HepG2 (cell line): ENCODE data around the gene NAE1. TPM values are rescaled to one million over a fixed set of nuclear protein-coding genes. Genes with fewer than 3 reads are reported as not detected.

ENCODE experiments used
- ASH2L ChIP-seq: fragments of 300-600, 200-600 bp; sonication (generic); IDR thresholded peaks from 2 replicates; pipeline ENCODE4 v1.7.0; 2017; ENCODE audit warnings: low read depth, mild to moderate bottlenecking, moderate library complexity, mixed read lengths, low read length; ENCODE audit not compliant: insufficient read length
- ATF7-NPFF ChIP-seq: sonication (generic); formaldehyde crosslinking; IDR thresholded peaks from 2 replicates; pipeline ENCODE4 v1.8.1; 2023; ENCODE audit warnings: mild to moderate bottlenecking, low read depth, missing genetic modification reagents, moderate library complexity
- CTCF ChIP-seq: sonication (generic); formaldehyde crosslinking; IDR thresholded peaks from 2 replicates; pipeline ENCODE4 v1.5.0; 2020; ENCODE audit warnings: mild to moderate bottlenecking, missing genetic modification reagents, moderate library complexity
- ETS1 ChIP-seq: sonication (generic); formaldehyde crosslinking; IDR thresholded peaks from 2 replicates; pipeline ENCODE4 v1.4.0; 2020; ENCODE audit warnings: missing genetic modification reagents
- GZF1 ChIP-seq: sonication (generic); formaldehyde crosslinking; IDR thresholded peaks from 2 replicates; pipeline ENCODE4 v1.5.1; 2020; ENCODE audit warnings: mild to moderate bottlenecking, missing genetic modification reagents
- IRF2 ChIP-seq: IDR thresholded peaks from 2 replicates; pipeline ENCODE4 v1.6.1; 2018; ENCODE audit warnings: missing genetic modification reagents, missing compliant biosample characterization
- MATR3 ChIP-seq: sonication (generic); formaldehyde crosslinking; IDR thresholded peaks from 2 replicates; pipeline ENCODE4 v1.4.0; 2020; ENCODE audit warnings: missing genetic modification reagents
- MED1 ChIP-seq: sonication (generic); formaldehyde crosslinking; IDR thresholded peaks from 2 replicates; pipeline ENCODE4 v1.4.0; 2020; ENCODE audit warnings: missing genetic modification reagents
- SOX13 ChIP-seq, 3 experiments: fragments of 450-650 bp in 1 of 3; sonication (generic) in 1 of 3; formaldehyde crosslinking in 1 of 3; IDR thresholded peaks in 2 of 3; conservative IDR thresholded peaks in 1 of 3; 2 replicates each; pipeline versions ENCODE4 v1.5.0 to v1.6.1; 2016 to 2020; ENCODE audit warnings: antibody characterized with exemption in 1 of 3, mild to moderate bottlenecking in 1 of 3, missing compliant biosample characterization in 1 of 3, missing genetic modification reagents in 1 of 3, moderate library complexity in 1 of 3
- YEATS4 ChIP-seq: sonication (generic); formaldehyde crosslinking; IDR thresholded peaks from 2 replicates; pipeline ENCODE4 v1.4.0; 2020; ENCODE audit warnings: missing genetic modification reagents, borderline replicate concordance
- ZMYM2 ChIP-seq: sonication (generic); formaldehyde crosslinking; IDR thresholded peaks from 2 replicates; pipeline ENCODE4 v1.8.0; 2022; ENCODE audit warnings: mild to moderate bottlenecking, missing genetic modification reagents
- ZNF121 ChIP-seq: sonication (generic); formaldehyde crosslinking; IDR thresholded peaks from 2 replicates; pipeline ENCODE4 v1.5.0; 2020; ENCODE audit warnings: mild to moderate bottlenecking, missing genetic modification reagents
- ZNF205 ChIP-seq: IDR thresholded peaks from 2 replicates; pipeline ENCODE4 v1.6.1; 2018; ENCODE audit warnings: missing biosample characterization, missing genetic modification reagents
- ZNF607 ChIP-seq: sonication (generic); formaldehyde crosslinking; IDR thresholded peaks from 2 replicates; pipeline ENCODE4 v1.5.1; 2020; ENCODE audit warnings: missing genetic modification reagents, mild to moderate bottlenecking, borderline replicate concordance
- ZNF670 ChIP-seq: sonication (generic); formaldehyde crosslinking; IDR thresholded peaks from 2 replicates; pipeline ENCODE4 v1.8.0; 2022; ENCODE audit warnings: mild to moderate bottlenecking, missing genetic modification reagents, borderline replicate concordance
- ZNF7 ChIP-seq: IDR thresholded peaks from 2 replicates; pipeline ENCODE4 v1.6.1; 2016; ENCODE audit warnings: missing biosample characterization, missing genetic modification reagents
- ZNF737 ChIP-seq: sonication (generic); formaldehyde crosslinking; IDR thresholded peaks from 2 replicates; pipeline ENCODE4 v1.5.0; 2020; ENCODE audit warnings: missing genetic modification reagents, mild to moderate bottlenecking, borderline replicate concordance
- ZNF746 ChIP-seq: sonication (generic); formaldehyde crosslinking; IDR thresholded peaks from 2 replicates; pipeline ENCODE4 v1.8.0; 2022; ENCODE audit warnings: mild to moderate bottlenecking, missing genetic modification reagents
- polyA plus RNA-seq, 8 experiments: library from polyadenylated mRNA; depleted of rRNA in 3 of 8; stranded (reverse) in 7 of 8; unstranded in 1 of 8; fragments of >200 nt; fragmentation: Illumina TruSeq in 4 of 8; extraction: Trizol in 4 of 8; gene quantifications; 2 replicates each; pipeline versions ENCODE4 v1.2.1 to v1.2.3, GENCODE V29; 2011 to 2016; ENCODE audit warnings: low read depth in 4 of 8, missing spikeins in 1 of 8, mixed read lengths in 1 of 8; ENCODE audit not compliant: insufficient read depth in 1 of 8
- total RNA-seq, 5 experiments: library from RNA; depleted of rRNA; stranded (reverse); fragments of >200 nt; fragmentation: Illumina TruSeq; extraction: Trizol; gene quantifications; 2 replicates each; pipeline ENCODE4 v1.2.3, GENCODE V29; 2016; ENCODE audit warnings: low read depth in 1 of 5
- TF ChIP-seq, protein P1 (sequence below): sonication (generic); formaldehyde crosslinking; IDR thresholded peaks from 2 replicates; pipeline ENCODE4 v1.8.1; 2023; ENCODE audit warnings: mild to moderate bottlenecking, moderate library complexity, missing genetic modification reagents
- TF ChIP-seq, protein P2 (sequence below): sonication (generic); formaldehyde crosslinking; IDR thresholded peaks from 2 replicates; pipeline ENCODE4 v1.5.1; 2020; ENCODE audit warnings: missing genetic modification reagents, mild to moderate bottlenecking, borderline replicate concordance
- TF ChIP-seq, protein P3 (sequence below): sonication (generic); formaldehyde crosslinking; IDR thresholded peaks from 2 replicates; pipeline ENCODE4 v1.4.0; 2020; ENCODE audit warnings: missing genetic modification reagents, borderline replicate concordance

Gene NAE1
- total and polyA plus RNA-seq, 2 of the 13 experiments (the other 11 are each of a cell fraction or from before 2014, with no cell fraction given) = 95.7 to 206 TPM

DNA sequence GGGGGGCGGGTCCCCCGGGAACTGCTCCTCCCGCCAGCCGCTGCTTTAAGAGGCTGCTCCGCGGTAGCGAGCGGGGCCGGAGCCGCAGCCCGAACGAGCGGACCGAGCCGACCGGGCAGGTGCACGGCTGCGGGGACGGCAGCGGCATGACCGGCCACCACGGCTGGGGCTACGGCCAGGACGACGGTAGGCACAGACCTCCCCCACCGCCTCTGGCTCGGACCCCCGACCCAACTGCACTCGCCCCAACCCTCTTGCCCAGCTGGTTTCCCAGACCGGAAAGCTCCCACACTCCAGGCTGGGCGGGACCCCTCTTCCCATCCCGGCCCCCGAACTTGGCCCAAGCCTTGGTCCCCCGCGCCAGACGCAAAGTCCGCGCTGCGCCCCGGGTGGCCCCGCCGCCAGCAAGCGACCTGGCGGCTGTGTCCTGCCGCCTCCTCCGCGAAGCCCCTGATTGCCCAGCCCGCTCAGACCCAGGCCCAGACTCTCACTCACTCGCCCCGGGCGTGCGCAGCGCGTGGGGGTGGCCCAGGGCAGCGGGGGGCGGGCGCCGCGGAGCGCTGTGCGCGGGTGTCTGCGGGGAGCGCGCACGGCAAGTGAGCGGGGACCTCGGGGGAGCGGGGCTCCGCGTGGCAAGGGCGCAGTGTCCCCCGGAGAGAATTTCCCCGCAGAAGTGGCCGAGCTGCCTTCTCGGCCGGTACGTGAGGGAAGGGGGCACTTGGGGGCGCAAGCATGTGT lies 13.7 kb upstream of the NAE1 start, which contains the start of gene CA7 (continued):
- TF ChIP-seq ZNF746 (CRISPR knock-in tag) (no peak; the same call in 1 of the 2 replicates), GZF1 (0 out of 2 replicates have a peak, but pooled peaks have one; percentile 28), ZNF670 (no peak), MATR3 (CRISPR knock-in tag) (no peak), MED1 (CRISPR knock-in tag) (no peak), YEATS4 (CRISPR knock-in tag) (peak; percentile 37; the same call in 1 of the 2 replicates), ZNF737 (CRISPR knock-in tag) (no peak), CTCF (CRISPR knock-in tag) (no peak), ZMYM2 (CRISPR knock-in tag) (no peak), ZNF121 (no peak), SOX13 (IDR thresholded peaks at IDR 0.05) (no peak), SOX13 (CRISPR knock-in tag; conservative IDR thresholded peaks at IDR 0.05 in 1 of 2, IDR thresholded peaks at IDR 0.05 in 1 of 2) (no peak), ASH2L (no peak), IRF2 (CRISPR knock-in tag) (no peak), ATF7-NPFF (0 out of 2 replicates have a peak, but pooled peaks have one; percentile 48), ZNF7 (CRISPR knock-in tag) (no peak), ZNF607 (CRISPR knock-in tag) (no peak), ZNF205 (CRISPR knock-in tag) (peak; percentile 51; the same call in 1 of the 2 replicates), ETS1 (CRISPR knock-in tag) (no peak)
- TF ChIP-seq, protein P1, sequence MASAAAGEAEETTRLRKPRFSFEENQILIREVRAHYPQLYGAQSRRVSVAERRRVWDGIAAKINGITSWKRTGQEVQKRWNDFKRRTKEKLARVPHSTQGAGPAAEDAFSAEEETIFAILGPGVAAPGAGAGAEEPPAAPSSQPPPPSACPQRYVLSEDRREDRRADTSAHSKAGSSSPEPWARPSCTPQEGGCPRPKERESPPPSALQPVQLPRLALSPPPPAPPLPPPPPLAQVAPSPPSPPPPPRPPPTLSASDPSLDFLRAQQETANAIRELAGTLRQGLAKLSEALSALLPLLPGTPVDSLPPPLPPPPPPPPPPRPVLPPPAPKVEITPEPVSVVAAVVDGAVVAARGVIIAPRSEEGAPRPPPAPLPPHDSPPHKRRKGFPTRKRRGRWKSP = peak; percentile 89
- TF ChIP-seq, protein P2, sequence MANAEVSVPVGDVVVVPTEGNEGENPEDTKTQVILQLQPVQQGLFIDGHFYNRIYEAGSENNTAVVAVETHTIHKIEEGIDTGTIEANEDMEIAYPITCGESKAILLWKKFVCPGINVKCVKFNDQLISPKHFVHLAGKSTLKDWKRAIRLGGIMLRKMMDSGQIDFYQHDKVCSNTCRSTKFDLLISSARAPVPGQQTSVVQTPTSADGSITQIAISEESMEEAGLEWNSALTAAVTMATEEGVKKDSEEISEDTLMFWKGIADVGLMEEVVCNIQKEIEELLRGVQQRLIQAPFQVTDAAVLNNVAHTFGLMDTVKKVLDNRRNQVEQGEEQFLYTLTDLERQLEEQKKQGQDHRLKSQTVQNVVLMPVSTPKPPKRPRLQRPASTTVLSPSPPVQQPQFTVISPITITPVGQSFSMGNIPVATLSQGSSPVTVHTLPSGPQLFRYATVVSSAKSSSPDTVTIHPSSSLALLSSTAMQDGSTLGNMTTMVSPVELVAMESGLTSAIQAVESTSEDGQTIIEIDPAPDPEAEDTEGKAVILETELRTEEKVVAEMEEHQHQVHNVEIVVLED (CRISPR knock-in tag) = no peak
- TF ChIP-seq, protein P3, sequence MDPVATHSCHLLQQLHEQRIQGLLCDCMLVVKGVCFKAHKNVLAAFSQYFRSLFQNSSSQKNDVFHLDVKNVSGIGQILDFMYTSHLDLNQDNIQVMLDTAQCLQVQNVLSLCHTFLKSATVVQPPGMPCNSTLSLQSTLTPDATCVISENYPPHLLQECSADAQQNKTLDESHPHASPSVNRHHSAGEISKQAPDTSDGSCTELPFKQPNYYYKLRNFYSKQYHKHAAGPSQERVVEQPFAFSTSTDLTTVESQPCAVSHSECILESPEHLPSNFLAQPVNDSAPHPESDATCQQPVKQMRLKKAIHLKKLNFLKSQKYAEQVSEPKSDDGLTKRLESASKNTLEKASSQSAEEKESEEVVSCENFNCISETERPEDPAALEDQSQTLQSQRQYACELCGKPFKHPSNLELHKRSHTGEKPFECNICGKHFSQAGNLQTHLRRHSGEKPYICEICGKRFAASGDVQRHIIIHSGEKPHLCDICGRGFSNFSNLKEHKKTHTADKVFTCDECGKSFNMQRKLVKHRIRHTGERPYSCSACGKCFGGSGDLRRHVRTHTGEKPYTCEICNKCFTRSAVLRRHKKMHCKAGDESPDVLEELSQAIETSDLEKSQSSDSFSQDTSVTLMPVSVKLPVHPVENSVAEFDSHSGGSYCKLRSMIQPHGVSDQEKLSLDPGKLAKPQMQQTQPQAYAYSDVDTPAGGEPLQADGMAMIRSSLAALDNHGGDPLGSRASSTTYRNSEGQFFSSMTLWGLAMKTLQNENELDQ (CRISPR knock-in tag) = no peak
